Measurements from ENCODE around the gene UPF1. TPM values are rescaled to one million over a fixed set of nuclear protein-coding genes. Genes with fewer than 3 reads are reported as not detected.
A peak's percentile ranks its signal among the peaks of the same experiment; 100 is the strongest.

UPF1 gene
- total RNA-seq, 1 experiment from 2014 or later: 96.6 TPM

DNA sequence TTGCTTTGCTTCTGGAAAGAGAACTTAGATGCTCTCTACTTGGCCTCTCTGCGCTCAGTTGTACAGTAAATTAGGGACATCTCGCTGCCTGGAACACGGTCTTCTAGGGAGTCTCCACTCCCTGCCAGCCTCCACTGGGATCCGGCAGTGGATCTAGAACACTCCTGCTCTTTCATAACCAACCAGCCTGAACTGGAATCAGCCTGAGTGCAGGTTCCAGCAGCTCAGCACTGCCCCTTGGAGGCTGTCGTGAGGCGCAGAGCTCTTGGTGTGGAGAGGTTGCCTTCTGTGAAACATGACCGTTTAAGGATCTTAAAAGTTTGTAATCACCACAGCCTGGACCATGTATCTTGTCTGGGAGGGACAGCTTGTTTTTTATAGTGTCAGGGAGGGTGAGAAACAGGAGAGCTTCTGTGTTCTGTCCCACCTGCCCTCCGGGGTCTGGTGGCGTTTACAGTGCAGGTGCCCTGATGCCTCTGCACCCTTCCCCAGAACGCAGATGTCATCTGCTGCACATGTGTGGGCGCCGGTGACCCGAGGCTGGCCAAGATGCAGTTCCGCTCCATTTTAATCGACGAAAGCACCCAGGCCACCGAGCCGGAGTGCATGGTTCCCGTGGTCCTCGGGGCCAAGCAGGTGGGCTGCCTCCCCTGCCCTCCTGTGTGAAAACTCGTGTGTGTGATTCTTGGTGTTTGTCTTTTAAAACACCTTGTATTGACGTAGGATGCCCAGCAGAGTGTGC, 24.8 kb downstream of the UPF1 start:
- no peak overlapping the region for H3K4me3 Mint-ChIP-seq (ENCODE audit: unreplicated experiment)
- ChIA-PET POLR2A (no interaction called here), CTCF (interaction anchor here (1.0 to 1.4 kb wide), 7 partner anchors 8 to 267 kb away, joined by 3 to 4 read pairs (median 4); no protein-coding TSS in a partner anchor)
- no peaks in the 10 kb centered on the region for H3K4me1 ChIP-seq
- intact Hi-C loops (cut with micrococcal nuclease; ENCODE audit: unreplicated experiment): no loop called here
- H3K4me3 ChIP-seq (ENCODE audit: low read depth, low read length): no peak overlapping the region
- no peaks in the 10 kb centered on the region for H3K4me1 Mint-ChIP-seq (ENCODE audit: low read depth, unreplicated experiment)
- peaks cover 60% of the 10 kb centered on the region for H3K36me3 Mint-ChIP-seq (ENCODE audit: insufficient read depth, unreplicated experiment)
- no peaks in the 10 kb centered on the region for H3K27me3 ChIP-seq (replicated peaks; ENCODE audit: control insufficient read depth, insufficient read depth, low read length)
- no peaks in the 10 kb centered on the region for H3K9me3 Mint-ChIP-seq (ENCODE audit: unreplicated experiment)
- peak in 1 of 2 experiments; percentile 46 for DNase-seq
- H3K27me3 Mint-ChIP-seq (ENCODE audit: insufficient read depth, unreplicated experiment): no peaks in the 10 kb centered on the region
- TF ChIP-seq, protein P1, sequence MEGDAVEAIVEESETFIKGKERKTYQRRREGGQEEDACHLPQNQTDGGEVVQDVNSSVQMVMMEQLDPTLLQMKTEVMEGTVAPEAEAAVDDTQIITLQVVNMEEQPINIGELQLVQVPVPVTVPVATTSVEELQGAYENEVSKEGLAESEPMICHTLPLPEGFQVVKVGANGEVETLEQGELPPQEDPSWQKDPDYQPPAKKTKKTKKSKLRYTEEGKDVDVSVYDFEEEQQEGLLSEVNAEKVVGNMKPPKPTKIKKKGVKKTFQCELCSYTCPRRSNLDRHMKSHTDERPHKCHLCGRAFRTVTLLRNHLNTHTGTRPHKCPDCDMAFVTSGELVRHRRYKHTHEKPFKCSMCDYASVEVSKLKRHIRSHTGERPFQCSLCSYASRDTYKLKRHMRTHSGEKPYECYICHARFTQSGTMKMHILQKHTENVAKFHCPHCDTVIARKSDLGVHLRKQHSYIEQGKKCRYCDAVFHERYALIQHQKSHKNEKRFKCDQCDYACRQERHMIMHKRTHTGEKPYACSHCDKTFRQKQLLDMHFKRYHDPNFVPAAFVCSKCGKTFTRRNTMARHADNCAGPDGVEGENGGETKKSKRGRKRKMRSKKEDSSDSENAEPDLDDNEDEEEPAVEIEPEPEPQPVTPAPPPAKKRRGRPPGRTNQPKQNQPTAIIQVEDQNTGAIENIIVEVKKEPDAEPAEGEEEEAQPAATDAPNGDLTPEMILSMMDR (IDR thresholded peaks at IDR 0.05; ENCODE audit: insufficient read depth in 1 of 2, low read depth in 1 of 2, low read length in 1 of 2, severe bottlenecking in 1 of 2, unreplicated experiment in 1 of 2): peak; percentile 23 to 41
- H3K27ac Mint-ChIP-seq (ENCODE audit: unreplicated experiment): no peak overlapping the region
- H3K36me3 ChIP-seq (ENCODE audit: control insufficient read depth, insufficient read depth, low read length): peaks cover 3% of the 10 kb centered on the region
- BruUV-seq (replicated peaks): no TSS peak
- H3K9me3 ChIP-seq: no peaks in the 10 kb centered on the region

DNA sequence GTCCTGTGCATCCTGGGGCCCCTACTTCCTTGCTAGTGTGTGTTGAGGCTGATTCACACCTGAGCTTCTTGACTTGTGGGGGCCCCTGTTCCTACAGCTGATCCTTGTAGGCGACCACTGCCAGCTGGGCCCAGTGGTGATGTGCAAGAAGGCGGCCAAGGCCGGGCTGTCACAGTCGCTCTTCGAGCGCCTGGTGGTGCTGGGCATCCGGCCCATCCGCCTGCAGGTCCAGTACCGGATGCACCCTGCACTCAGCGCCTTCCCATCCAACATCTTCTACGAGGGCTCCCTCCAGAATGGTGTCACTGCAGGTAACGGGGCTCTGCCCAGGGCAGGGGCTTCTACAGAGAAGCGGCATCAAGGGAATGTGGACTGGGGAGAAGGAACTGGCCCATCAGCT, 25.5 kb downstream of the UPF1 start:
- Mint-ChIP-seq H3K9me3 (ENCODE audit: unreplicated experiment) (no peaks in the 10 kb centered on the region), H3K4me1 (ENCODE audit: low read depth, unreplicated experiment) (no peaks in the 10 kb centered on the region), H3K36me3 (ENCODE audit: insufficient read depth, unreplicated experiment) (peaks cover 65% of the 10 kb centered on the region), H3K27ac (ENCODE audit: unreplicated experiment) (no peak overlapping the region), H3K4me3 (ENCODE audit: unreplicated experiment) (no peak overlapping the region), H3K27me3 (ENCODE audit: insufficient read depth, unreplicated experiment) (no peaks in the 10 kb centered on the region)
- Histone ChIP-seq H3K4me3 (ENCODE audit: low read depth, low read length) (no peak overlapping the region), H3K27me3 (replicated peaks; ENCODE audit: control insufficient read depth, insufficient read depth, low read length) (no peaks in the 10 kb centered on the region), H3K4me1 (no peaks in the 10 kb centered on the region), H3K9me3 (no peaks in the 10 kb centered on the region), H3K36me3 (ENCODE audit: control insufficient read depth, insufficient read depth, low read length) (peaks cover 3% of the 10 kb centered on the region)
- no TSS peak for BruUV-seq (replicated peaks)
- TF ChIP-seq, protein P1 (IDR thresholded peaks at IDR 0.05; ENCODE audit: insufficient read depth in 1 of 2, low read depth in 1 of 2, low read length in 1 of 2, severe bottlenecking in 1 of 2, unreplicated experiment in 1 of 2): no peak
- no peak for DNase-seq
- intact Hi-C loops (cut with micrococcal nuclease; ENCODE audit: unreplicated experiment): no loop called here
- ChIA-PET CTCF (no interaction called here), POLR2A (no interaction called here)

DNA sequence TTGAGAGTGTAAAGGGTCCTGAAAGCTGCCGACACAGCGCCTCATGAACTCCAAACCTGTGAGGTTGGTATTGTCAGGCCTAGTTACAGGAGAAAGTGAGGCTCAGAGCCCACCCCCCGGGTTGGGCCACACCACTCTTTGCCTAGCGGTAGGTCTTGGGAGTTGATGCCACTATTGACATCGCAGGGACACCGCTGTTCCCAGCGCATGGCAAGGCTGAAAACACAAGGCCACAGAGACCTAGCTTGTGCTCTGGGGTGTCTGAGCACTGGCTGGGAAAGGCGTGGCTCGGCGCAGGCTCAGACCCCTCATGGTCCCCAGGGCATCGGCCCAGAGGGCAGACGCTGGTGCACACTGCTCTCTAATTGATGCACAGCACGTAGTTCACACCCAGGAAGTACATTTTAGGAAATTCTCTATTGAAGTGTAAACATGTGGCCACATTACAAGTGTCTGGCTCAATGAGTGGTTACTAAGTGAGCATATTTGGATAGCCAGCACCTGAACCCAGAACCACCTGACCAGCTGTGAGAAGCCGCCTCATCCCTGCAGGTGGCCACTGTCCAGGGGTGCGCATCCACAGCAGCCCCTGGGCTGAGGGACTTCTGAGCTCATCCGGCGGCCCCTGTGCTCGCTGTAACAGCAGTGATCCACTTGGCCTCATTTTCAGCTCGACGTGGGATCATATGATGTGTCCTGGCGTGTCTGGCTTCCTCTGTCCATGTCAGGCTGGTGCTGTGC, 27.3 kb downstream of the UPF1 start:
- TF ChIP-seq, protein P1 (IDR thresholded peaks at IDR 0.05; ENCODE audit: insufficient read depth in 1 of 2, low read depth in 1 of 2, low read length in 1 of 2, severe bottlenecking in 1 of 2, unreplicated experiment in 1 of 2): no peak
- Histone ChIP-seq H3K36me3 (ENCODE audit: control insufficient read depth, insufficient read depth, low read length) (peaks cover 4% of the 10 kb centered on the region), H3K9me3 (no peaks in the 10 kb centered on the region), H3K4me3 (ENCODE audit: low read depth, low read length) (no peak overlapping the region), H3K4me1 (no peaks in the 10 kb centered on the region), H3K27me3 (replicated peaks; ENCODE audit: control insufficient read depth, insufficient read depth, low read length) (no peaks in the 10 kb centered on the region)
- BruUV-seq (replicated peaks): no TSS peak
- H3K9me3 Mint-ChIP-seq (ENCODE audit: unreplicated experiment): no peaks in the 10 kb centered on the region
- H3K27ac Mint-ChIP-seq (ENCODE audit: unreplicated experiment): no peak overlapping the region
- intact Hi-C loops (cut with micrococcal nuclease; ENCODE audit: unreplicated experiment): no loop called here
- ChIA-PET CTCF (interaction anchor here (0.5 to 0.6 kb wide), 2 partner anchors 35 to 148 kb away, joined by 3 read pairs; no protein-coding TSS in a partner anchor), POLR2A (interaction anchor here (0.6 kb wide), 1 partner anchor 631 kb away, joined by 3 read pairs; no protein-coding TSS in a partner anchor)
- no peak for DNase-seq
- no peak overlapping the region for H3K4me3 Mint-ChIP-seq (ENCODE audit: unreplicated experiment)
- H3K27me3 Mint-ChIP-seq (ENCODE audit: insufficient read depth, unreplicated experiment): no peaks in the 10 kb centered on the region
- H3K4me1 Mint-ChIP-seq (ENCODE audit: low read depth, unreplicated experiment): no peaks in the 10 kb centered on the region
- H3K36me3 Mint-ChIP-seq (ENCODE audit: insufficient read depth, unreplicated experiment): peaks cover 70% of the 10 kb centered on the region

All from Caco-2 (cell line).